ENCODE results near the gene NBL1.

The NBL1 gene

DNA sequence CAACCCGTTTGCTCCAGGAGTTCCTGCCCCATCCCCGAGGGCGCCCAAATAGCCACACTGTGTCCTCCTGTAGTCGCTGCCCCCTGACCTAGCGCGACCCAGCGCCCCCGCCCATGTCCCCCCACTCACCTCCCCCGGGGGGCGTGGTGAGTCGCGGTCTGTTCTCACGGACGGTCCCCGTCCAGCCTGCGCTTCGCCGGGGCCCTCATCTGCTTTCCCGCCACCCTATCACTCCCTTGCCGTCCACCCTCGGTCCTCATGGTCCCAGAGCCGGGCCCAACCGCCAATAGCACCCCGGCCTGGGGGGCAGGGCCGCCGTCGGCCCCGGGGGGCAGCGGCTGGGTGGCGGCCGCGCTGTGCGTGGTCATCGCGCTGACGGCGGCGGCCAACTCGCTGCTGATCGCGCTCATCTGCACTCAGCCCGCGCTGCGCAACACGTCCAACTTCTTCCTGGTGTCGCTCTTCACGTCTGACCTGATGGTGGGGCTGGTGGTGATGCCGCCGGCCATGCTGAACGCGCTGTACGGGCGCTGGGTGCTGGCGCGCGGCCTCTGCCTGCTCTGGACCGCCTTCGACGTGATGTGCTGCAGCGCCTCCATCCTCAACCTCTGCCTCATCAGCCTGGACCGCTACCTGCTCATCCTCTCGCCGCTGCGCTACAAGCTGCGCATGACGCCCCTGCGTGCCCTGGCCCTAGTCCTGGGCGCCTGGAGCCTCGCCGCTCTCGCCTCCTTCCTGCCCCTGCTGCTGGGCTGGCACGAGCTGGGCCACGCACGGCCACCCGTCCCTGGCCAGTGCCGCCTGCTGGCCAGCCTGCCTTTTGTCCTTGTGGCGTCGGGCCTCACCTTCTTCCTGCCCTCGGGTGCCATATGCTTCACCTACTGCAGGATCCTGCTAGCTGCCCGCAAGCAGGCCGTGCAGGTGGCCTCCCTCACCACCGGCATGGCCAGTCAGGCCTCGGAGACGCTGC lies 21.7 kb downstream of the NBL1 start:
- DNase-seq (ENCODE audit: low read depth in 2 of 3, low spot score in 1 of 3) = no peak

DNA sequence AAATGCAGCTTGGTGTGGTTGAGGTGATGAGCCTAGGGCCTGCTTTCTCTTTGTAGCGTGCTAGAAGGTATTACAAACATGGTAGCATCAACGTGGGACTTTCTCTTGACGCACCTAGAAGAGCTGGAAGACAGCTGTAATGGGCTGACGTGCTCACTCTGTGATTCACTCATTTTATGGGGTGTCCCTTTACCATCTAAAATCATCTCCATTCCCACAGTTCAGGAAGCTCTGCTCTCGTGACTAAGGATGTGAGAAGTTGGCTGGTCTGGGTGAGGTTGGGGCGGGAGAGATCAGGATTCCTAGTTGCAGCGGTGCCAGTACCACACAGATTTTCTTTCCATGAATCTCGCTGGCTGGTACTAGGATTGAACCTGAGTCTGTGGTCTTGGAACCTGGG lies 24.8 kb downstream of the NBL1 start:
- DNase-seq (ENCODE audit: low read depth in 2 of 3, low spot score in 1 of 3) = no peak

DNA sequence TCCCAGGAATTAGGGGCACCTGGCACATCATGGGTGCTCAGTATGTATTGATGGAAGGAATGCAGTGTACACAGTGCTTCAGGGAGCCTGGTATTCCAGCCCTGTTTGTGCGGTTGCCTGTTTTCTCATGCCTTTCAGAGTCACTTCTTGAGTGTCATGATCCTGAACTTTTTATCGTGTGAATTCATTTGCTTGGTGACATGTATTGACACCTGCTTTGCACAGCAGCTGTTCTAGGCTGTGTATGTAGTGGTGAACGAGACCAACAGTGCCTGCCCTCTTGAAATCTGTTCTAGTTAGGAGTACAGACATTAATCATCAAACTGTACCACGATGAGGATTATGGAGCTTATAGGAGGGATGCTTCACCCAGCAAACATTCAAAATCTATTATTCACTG lies 26.7 kb downstream of the NBL1 start:
- no peak for DNase-seq (ENCODE audit: low read depth in 2 of 3, low spot score in 1 of 3)

DNA sequence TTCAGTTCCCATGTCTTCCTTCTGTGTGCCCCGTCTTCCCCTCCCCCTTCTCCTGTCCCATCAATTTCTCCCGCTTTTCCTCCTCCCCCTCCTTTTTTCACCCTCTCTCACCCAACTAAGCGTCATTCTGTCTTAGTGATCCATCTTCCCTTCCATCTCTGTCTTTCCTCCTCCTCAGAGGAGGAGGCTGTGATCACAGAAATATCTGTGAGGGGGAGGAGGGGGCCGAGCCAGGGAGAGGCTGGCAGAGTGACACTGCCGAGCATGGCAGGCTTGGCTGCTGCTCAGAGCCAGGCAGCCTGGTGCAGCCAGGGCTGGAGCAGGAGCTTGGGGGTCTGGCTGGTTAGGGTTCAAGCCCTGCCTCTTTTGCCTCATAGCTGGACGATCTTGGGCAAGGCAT lies 28.1 kb downstream of the NBL1 start:
- no peak for DNase-seq (ENCODE audit: low read depth in 2 of 3, low spot score in 1 of 3)

DNA sequence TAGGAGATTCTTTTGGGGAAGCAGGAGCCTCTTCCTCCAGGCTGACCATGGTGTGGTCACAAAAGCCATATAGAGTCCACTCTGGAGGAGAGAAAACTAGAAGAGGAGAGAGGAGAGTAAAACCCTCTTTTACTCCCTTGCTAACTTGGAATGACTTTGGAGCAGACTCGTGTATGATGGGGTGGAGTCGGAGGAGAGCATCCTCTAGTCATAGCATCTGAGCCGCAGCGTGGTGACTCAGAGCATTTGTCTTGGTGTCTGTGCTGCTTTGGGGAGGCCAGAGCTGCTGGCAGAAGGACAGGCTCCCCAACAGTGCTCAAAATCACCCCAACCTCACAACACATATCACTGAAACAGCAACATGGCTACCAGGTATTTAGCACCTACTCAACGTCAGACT lies 31.7 kb downstream of the NBL1 start:
- no peak for DNase-seq (ENCODE audit: low read depth in 2 of 3, low spot score in 1 of 3)

DNA sequence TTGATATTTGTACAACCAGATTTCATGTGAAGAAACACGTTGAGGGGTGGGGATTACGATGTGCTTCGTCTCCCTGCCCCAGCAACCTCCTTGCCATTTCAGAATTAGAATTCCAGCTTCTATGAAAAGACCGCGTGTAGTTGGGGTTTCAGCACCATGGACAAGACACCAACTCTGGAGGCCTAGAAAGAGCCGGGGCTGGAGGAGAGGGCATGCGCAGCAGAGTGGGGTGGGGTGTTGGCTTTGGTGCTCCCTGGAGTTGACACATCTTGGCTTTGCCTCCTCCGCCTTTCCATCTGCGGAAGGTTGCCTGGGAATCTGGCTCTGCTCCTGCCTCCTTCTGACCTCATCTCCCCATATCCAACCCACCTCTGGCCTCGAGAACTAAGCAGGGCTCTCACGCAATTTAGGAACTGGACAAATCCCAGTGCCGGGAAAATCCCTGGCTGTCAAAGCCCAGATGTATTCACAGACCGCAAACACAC lies 32.4 kb downstream of the NBL1 start:
- DNase-seq (ENCODE audit: low read depth in 2 of 3, low spot score in 1 of 3) = no peak

DNA sequence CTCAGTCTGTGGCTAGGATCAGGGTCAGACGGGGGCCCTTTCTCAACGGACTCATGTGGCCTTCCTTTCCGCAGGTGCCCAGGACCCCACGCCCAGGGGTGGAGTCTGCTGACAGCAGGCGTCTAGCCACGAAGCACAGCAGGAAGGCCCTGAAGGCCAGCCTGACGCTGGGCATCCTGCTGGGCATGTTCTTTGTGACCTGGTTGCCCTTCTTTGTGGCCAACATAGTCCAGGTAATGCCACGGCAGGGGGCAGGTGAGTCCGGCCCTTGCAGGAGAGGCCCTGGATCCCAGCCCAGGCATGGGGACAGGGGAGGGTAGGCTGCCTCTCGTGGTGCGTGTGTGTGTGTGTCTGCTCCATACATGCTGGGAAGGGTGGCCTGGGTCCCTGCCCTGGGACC lies 34.4 kb downstream of the NBL1 start:
- DNase-seq (ENCODE audit: low read depth in 2 of 3, low spot score in 1 of 3) = no peak

DNA sequence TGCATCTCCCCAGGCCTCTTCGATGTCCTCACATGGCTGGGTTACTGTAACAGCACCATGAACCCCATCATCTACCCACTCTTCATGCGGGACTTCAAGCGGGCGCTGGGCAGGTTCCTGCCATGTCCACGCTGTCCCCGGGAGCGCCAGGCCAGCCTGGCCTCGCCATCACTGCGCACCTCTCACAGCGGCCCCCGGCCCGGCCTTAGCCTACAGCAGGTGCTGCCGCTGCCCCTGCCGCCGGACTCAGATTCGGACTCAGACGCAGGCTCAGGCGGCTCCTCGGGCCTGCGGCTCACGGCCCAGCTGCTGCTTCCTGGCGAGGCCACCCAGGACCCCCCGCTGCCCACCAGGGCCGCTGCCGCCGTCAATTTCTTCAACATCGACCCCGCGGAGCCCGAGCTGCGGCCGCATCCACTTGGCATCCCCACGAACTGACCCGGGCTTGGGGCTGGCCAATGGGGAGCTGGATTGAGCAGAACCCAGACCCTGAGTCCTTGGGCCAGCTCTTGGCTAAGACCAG lies 34.9 kb downstream of the NBL1 start:
- DNase-seq (ENCODE audit: low read depth in 2 of 3, low spot score in 1 of 3) = no peak

DNA sequence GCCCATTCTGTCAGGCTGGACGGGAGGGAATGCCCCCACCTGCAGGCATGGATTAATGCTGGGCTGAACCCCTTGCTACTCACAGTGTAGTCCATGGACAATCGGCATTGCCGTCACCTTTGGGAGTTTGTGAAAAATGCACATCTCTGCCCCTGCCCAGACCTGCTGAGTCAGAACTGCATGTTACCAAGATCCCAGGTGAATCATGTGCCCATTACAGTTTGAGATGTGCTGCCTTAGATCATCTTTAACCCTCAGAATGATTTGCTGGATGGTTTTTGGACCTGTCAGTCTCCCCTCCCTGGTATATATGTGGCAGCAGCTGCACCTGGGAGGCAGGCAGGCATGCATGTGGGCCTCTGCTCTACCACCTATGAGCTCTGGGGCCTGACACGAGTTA lies 35.6 kb downstream of the NBL1 start:
- DNase-seq (ENCODE audit: low read depth in 2 of 3, low spot score in 1 of 3) = no peak

DNA sequence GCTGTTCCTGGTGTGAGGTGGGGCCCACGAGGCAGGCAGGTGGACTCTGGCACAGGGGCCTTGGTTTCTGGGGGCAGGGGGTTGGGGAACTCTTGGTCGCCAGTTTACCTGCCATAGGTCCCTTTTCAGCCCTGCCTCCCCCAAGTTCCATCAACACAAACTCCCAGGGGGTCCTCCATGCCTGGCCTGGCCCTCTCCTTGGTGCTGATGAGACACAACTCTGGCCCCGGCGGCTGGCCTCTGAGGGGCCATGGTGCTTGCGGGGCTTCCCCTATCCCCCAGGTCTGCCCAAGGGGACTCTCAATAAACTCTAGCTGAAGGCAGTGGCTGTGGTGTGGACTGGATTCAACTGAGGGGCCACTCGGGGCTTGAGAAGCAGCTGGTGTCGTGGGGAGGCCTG lies 36.5 kb downstream of the NBL1 start:
- DNase-seq (ENCODE audit: low read depth in 2 of 3, low spot score in 1 of 3) = no peak

DNA sequence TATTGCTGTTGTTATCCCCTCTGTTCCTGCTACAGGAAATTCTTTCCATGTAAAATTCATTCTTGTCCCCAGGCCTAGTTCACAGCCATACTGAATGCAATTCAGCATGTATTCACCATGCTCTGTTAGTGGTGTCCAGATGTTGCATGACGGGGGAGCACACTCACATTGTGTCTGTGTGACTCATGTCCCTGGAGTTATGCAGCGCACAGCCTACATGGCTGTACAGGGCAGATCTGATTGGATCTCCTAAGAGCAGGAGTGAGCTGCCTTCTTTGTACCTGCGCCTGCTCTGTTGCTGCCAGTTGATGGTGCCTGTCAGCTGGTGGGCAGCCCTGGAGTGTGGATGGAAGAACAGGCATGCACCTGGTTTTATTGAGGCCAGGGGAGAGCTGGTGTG lies 38.1 kb downstream of the NBL1 start:
- DNase-seq (ENCODE audit: low read depth in 2 of 3, low spot score in 1 of 3) = no peak

DNA sequence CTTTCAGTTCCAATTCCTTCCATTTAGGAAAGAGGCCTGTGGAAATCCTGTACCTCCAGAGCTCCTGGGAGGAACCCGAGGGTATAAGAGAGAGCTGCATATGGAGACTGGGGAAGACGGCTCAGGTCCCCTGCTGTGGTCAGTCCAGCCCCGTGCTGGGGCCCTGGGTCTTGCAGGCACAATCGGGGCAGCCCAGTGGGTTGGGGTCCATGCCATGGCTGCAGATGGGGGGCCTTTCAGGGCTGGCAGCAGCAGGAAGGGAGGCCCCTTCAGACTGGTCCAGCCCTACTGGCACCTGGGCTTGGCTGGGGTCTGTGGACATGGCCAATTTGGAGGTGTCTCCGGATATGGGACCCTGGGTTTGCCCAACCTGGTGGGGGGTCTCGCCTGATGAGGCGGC lies 38.8 kb downstream of the NBL1 start:
- DNase-seq (ENCODE audit: low read depth in 2 of 3, low spot score in 1 of 3) = no peak

DNA sequence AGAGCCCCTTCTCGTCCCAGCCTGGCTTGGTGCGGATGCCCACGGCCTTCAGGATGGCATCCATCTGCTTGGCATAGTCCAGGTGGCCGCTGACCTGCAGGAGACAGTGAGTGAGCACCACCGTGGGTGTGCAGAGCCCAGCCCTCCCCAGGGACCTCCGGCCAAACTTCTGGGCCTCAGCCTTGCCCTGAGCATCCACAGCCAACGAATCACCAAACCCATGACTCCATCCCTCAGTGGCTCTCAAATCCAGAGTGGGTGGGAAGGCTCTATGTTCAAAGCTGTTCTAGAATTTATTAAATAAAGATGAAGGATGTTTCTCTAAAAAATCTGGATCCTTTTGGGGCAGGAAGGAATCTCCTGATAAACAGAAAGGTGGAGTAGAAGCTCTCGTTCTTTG lies 39.2 kb downstream of the NBL1 start:
- DNase-seq (ENCODE audit: low read depth in 2 of 3, low spot score in 1 of 3) = no peak

DNA sequence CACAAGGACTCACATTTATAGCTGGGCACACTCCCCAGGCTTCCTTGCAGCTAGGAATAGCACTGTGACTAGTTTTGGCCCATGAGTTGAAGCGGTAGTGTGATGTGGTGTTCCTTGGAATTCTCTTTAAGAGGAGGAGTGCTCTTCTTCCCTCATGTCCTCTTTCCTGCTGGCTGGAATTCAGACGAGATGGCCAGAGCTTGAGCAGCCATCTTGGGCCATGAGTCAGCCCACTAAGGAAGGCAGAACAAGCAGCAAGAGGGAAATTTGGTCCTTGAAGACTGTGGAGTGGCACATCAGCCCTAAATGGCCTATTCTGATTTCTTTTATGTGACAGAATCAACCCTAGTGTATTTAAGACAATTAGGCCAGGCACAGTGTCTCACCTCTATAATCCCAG lies 40.6 kb downstream of the NBL1 start:
- DNase-seq (ENCODE audit: low read depth in 2 of 3, low spot score in 1 of 3) = no peak

DNA sequence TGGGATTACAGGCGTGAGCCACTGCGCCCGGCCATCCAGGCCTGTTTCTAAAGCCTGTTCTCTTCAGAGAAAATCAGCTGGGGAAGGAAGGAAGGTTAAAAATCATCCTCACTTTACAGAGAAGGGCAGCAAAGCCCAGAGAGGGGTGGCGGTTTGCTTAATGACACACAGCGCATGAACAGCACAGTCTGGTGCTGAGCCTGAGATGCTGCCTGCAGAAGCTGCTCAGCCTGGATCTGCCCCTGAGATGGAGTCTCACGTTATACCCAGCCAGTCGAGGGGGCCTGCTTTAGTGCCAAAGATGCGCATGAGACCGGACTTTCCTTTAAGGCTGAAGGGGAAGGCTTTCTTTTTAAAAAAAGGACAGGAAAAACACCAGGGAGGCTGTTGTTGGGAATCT lies 41.9 kb downstream of the NBL1 start:
- no peak for DNase-seq (ENCODE audit: low read depth in 2 of 3, low spot score in 1 of 3)

DNA sequence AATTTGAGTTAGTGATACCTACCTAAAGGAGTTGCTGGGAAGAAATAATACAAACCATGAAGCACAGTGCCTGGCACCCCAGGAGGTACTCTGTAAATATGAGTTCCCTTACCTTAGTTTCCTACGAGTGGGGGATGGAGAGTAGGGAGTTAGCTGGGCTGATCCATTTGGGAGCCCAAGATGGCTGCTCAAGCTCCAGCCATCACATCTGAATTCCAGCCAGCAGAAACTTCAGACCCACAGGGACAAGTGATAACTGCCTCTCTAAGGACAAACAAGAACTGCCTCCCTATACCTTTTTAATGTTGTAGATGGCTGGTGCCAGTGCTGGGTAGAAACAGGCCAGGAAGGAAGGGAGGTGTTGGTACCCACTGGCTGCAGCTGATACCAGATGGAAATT lies 43.3 kb downstream of the NBL1 start:
- DNase-seq (ENCODE audit: low read depth in 2 of 3, low spot score in 1 of 3) = no peak

DNA sequence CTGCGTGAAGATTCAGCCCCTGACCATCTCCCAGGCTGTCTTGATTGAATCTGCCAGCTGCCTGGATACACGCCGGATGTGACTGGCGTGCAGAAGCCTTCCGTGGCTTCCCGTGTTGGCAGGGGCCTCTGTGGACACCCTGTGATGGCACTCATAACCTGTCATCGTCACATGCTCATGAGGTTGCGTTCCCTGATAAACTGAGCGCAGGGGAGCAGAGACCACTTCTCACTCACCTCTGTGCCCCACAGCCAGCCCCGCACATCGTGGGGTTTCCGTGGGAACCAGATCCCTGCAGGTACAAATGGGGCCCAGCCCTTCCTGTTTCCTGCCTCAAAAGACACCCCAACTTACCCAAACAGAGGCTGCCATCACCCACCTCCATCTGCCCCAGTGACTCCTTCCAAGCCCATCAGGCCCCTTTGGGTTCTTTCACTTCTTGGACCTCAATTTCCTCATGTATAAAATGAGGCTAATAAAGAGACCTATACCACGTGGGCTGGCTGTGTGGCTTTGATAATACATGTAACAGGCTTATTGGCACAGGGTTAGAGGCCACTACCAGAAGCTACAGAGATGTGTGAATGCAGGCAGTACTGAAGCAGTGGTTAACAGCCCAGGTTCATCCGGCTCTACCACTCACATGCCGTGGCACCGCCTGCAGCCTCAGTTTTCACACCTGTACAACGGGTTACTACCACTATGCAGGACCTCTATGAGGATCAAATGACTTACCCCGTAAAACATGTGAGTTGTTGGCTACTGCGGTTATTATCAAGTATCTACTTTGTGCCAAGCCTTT lies 44.1 kb downstream of the NBL1 start:
- no peak for DNase-seq (ENCODE audit: low read depth in 2 of 3, low spot score in 1 of 3)

DNA sequence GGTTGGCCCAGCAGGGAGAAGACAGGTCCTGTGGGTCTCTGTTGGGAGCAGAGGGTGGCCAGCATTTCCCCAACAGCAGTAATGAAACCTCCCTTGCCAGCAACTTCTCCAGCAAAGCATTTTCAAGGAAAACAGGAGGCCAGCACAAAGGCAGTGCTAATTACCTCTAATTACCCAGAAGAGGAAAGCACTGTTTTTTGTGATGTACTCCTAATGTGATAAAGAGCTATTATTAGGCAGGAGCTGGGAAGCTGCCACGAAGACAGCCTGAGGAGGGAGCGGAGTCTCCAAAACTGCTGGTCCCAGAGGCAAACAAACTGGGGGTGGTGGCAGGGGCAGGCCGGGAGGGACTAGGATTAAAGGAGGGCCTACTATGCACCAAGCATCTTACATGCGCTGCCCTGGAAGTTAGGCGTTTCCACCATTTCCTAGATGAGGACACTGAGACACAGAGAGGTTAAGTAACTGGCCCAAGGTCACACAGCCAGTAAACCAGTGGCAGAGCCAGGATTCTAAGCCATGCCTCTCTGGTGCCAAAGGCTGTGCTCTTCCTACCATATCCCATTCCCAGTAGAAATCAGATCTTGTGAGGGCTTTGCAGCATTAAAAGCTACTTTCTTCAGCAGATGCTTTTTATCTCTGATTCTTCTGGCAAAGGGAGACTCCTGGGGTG lies 45.1 kb downstream of the NBL1 start:
- no peak for DNase-seq (ENCODE audit: low read depth in 2 of 3, low spot score in 1 of 3)

DNA sequence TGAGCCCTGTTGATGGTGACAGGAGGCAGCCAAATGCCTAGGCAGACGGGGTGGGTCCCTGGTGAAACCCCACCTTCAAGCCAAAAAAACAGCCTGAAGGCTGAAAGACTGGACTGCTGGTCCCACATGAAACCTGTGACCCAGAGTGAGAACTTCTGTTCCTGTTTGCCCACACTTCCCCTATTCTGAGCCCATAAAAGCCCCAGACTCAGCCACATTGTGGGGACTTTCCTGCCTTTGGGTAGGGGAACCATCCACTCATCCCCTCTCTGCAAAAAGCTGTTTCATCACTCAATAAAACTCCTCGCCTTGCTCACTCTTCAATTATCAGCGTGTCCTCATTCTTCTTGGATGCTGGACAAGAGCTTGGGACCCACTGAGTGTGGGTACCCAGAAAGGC lies 45.7 kb downstream of the NBL1 start:
- no peak for DNase-seq (ENCODE audit: low read depth in 2 of 3, low spot score in 1 of 3)

DNA sequence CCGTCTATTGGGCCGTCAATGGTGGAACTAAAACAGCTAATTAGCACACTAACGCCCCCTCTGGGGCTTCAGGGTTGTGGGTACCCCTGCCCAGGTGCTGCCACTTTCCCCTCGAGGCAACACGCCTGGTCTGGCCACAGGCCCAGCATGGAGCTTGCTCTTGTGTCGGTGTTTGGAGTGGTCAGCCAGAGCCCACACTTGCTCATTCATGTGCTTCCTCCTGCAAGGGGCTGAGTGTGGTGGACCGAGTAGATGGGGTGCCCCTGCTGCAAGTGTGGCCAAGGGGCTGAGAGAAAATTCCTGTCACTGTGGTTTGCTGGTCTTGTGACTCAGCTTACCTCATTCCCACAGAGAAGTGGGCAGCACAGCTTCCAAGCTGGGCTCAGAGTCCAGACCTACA lies 46.2 kb downstream of the NBL1 start:
- DNase-seq (ENCODE audit: low read depth in 2 of 3, low spot score in 1 of 3) = no peak

DNA sequence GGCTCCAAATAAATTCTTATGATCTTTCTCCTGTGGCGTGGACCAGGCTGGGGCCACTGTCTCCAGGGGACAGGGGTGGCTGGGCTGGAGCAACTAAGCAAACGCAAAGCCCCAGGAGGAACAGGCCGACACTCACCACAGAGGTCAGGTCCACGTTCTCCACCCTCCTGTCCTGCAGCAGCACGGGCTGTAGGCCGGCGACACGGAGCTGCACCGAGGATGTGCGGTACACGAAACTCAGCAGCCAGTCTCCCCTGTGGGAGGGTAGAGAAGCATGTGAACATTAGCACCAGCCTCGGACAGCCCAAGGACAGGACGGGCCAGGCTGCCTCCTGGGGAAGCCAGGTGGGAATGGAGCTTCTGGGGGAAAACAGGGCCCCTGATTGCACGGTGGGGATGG lies 50.2 kb downstream of the NBL1 start:
- no peak for DNase-seq (ENCODE audit: low read depth in 2 of 3, low spot score in 1 of 3)
